22Rv1 (cell line): ENCODE results near the gene RGS3.

Source experiments
- H3K27ac ChIP-seq: fragments of 450-650 bp; 2 replicates; pipeline ENCODE4 v1.5.1; 2017
- ZFX ChIP-seq: fragments of 450-650 bp; IDR thresholded peaks from 2 replicates; pipeline ENCODE4 v1.6.1; 2017; ENCODE audit warnings: antibody characterized with exemption, borderline replicate concordance
- TF ChIP-seq, protein P1 (sequence below): fragments of 450-650 bp; IDR thresholded peaks from 2 replicates; pipeline ENCODE4 v1.5.1; 2017; ENCODE audit warnings: mild to moderate bottlenecking

RGS3 gene

DNA sequence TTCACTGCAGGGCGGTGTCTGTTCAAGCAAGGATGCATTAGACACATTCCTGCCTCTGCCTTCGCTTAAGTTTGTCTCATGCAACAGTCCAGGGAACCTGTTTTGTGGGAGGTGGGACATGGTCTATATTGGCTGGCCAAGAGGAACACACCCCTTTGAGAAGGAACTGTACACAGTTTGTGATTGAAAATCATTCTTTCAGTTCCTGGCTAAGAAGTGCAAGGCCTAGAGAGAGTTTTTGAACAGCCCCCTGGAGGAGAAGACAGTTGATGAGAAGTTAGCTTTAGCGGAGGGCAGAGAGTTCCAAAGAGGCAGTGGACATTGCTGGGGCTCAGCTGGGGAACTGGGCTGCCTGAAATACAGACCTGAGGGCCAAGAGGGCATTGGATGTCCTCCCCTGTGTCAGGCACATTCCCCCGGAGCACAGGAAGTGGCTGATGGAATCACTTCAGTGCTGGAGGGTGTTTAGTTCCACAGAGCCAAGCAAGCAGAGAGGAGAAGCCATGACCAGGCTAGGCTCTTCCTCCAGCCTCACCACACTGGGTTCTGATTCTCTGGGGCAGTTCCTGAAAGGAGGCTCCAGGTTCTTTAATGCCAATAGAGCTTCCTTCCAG is 66.6 kb downstream of the RGS3 start:
- H3K27ac ChIP-seq, result no peak overlapping the region
- no peak for TF ChIP-seq ZFX
- TF ChIP-seq, protein P1, sequence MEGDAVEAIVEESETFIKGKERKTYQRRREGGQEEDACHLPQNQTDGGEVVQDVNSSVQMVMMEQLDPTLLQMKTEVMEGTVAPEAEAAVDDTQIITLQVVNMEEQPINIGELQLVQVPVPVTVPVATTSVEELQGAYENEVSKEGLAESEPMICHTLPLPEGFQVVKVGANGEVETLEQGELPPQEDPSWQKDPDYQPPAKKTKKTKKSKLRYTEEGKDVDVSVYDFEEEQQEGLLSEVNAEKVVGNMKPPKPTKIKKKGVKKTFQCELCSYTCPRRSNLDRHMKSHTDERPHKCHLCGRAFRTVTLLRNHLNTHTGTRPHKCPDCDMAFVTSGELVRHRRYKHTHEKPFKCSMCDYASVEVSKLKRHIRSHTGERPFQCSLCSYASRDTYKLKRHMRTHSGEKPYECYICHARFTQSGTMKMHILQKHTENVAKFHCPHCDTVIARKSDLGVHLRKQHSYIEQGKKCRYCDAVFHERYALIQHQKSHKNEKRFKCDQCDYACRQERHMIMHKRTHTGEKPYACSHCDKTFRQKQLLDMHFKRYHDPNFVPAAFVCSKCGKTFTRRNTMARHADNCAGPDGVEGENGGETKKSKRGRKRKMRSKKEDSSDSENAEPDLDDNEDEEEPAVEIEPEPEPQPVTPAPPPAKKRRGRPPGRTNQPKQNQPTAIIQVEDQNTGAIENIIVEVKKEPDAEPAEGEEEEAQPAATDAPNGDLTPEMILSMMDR, result no peak

DNA sequence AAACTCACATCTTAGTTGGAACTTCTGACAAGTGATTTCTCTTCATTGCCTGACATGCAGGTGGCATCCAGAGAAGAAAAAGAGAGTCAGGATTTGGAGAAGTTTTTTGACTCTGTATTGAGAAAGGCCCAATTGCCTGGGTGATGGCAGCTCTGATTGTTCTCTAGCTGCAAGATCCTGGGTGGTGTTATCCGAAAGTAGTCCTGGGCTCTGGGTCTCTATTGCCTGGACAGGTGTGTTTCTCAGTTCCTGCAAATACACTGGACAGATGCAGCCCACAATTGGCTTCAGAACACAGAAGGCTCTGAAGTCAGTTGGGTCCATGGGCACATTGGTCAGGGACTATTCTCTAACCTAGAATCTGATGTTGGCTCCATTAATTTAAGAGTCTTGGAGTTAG is 67.4 kb downstream of the RGS3 start:
- no peak overlapping the region for H3K27ac ChIP-seq
- TF ChIP-seq ZFX, result no peak
- TF ChIP-seq, protein P1, result no peak

DNA sequence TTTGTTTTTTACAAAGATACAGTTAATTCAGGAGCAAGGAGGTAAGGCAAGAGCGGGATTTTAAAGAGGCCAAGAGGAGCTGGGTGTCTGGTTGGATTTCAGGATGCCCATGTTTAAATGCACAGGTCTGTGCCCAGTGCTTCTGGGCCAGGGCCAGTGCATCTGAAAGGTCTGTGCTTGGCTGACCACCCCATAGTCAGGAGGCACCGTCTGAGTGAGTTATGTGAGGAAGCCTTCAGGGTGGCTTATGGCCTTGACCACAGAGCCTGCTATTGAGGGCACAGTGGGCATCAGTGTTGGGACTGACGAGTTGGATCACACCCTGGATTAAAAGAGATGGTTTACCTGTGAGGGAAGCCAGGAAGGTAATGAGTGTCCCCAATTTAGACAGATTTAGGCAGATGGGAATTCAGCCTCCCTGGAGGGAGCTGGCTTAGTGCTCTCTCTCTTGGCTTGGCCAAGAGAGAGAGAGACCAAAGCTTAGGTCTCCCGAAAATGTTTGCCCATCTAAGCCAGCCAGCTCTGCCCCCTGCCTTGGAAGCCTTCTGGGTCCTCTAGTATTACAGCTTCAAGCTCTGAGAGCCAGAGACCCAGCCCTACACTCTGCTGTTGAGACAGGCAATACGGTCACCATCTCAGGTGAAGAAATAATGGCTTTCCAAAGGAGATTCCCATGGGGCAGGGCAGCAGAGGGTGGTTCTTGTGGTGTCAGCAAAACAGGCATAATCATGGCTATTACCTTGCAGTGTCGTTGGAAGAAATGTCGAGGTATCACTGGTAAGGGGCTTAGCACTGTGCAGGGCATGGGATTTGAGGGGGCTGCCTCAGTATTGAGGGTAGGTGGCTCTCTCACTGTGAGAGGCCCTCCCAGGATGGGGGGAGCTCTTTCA is 68.6 kb downstream of the RGS3 start:
- H3K27ac ChIP-seq, result no peak overlapping the region
- TF ChIP-seq, protein P1, result no peak
- TF ChIP-seq ZFX, result no peak

DNA sequence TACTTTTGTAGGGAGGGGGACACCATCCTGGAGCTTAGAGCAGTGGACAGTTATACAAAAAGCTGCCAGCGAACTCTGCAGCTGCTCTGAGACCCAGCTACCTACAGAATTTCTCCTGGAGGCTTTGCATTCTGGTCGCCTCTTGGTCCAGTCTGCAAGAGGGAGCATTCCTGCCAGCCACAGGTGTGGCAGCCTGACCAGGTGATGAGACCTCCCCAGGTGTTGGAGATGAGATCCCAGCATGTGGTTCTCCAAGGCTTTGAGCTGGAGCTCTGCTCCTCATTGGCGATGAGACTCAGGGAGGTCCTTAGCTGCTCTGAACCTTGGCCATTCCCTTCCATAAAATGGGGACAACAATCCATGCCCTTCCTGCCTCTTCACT is 69.3 kb downstream of the RGS3 start:
- H3K27ac ChIP-seq, result no peak overlapping the region
- no peak for TF ChIP-seq ZFX
- TF ChIP-seq, protein P1, result no peak

- TF ChIP-seq, protein P1, result no peak
- no peak for TF ChIP-seq ZFX
- no peak overlapping the region for H3K27ac ChIP-seq
Observed at GRCh38 chr9:113533335-113534225, 70.1 kb downstream of the RGS3 start.

- TF ChIP-seq, protein P1, result no peak
- no peak for TF ChIP-seq ZFX
- no peak overlapping the region for H3K27ac ChIP-seq
Observed at GRCh38 chr9:113535756-113536155, 72.2 kb downstream of the RGS3 start.
